Panc1 (cell line): ENCODE results near the gene TMEM150B. TPM values are rescaled to one million over a fixed set of nuclear protein-coding genes. Genes with fewer than 3 reads are reported as not detected.

Experiments used
- ATAC-seq: fragments of 200-7000 bp; cut with Tn5 transposase; 2 replicates; pipeline ENCODE4 v1.9.1; 2020; ENCODE audit warnings: mild to moderate bottlenecking, moderate library complexity
- BruUV-seq: library from RNA; stranded (reverse); fragments of 400-500 nt; replicated peaks from 2 replicates; lab custom pipeline; 2021; lab: Mats Ljungman, UMichigan
- CTCF ChIA-PET: fragments of 300-600 bp; sonication (Branson Sonifier 250); formaldehyde crosslinking; loops from one replicate; lab custom pipeline; 2022; ENCODE audit warnings: antibody characterized with exemption; lab: Charles Lee
- POLR2A ChIA-PET: fragments of 300-600 bp; sonication (Branson Sonifier 250); formaldehyde crosslinking; loops from one replicate; lab custom pipeline; 2022; ENCODE audit warnings: antibody characterized with exemption; lab: Charles Lee
- DNase-seq: peaks from one replicate; pipeline ENCODE4 v3.0.0-alpha.2; 2010; ENCODE audit warnings: low read depth, low spot score
- H3K27ac ChIP-seq: 2 replicates; pipeline ENCODE4 v1.5.1; 2011; ENCODE audit warnings: mild to moderate bottlenecking, low read length, inconsistent platforms
- H3K27me3 ChIP-seq: fragments of 200-500 bp; sonication (Bioruptor generic); 2 replicates; pipeline ENCODE4 v1.6.0; 2014; ENCODE audit warnings: low read length, inconsistent platforms; ENCODE audit not compliant: control insufficient read depth, insufficient read depth
- H3K36me3 ChIP-seq: fragments of 200-500 bp; sonication (Bioruptor generic); 2 replicates; pipeline ENCODE4 v1.5.1; 2014; ENCODE audit warnings: inconsistent platforms, mild to moderate bottlenecking, low read length, moderate library complexity; ENCODE audit not compliant: control insufficient read depth, insufficient read depth
- H3K4me1 ChIP-seq: 2 replicates; pipeline ENCODE4 v1.5.1; 2011; ENCODE audit warnings: inconsistent platforms, mild to moderate bottlenecking, low read length, moderate library complexity; ENCODE audit not compliant: control insufficient read depth, insufficient read depth
- H3K4me3 ChIP-seq, 2 experiments: 2 replicates each; pipeline ENCODE4 v1.5.1; 2011 to 2012; ENCODE audit warnings: low read depth in 2 of 2, low read length in 2 of 2, mild to moderate bottlenecking in 2 of 2, inconsistent platforms in 1 of 2, moderate library complexity in 1 of 2
- H3K9me3 ChIP-seq: fragments of 200-500 bp; sonication (Bioruptor generic); 2 replicates; pipeline ENCODE4 v1.5.1; 2014; ENCODE audit warnings: low read depth, mild to moderate bottlenecking, inconsistent platforms, low read length, moderate library complexity; ENCODE audit not compliant: control insufficient read depth, insufficient read depth
- CTCF ChIP-seq: fragments of 450-650 bp; IDR thresholded peaks from 2 replicates; pipeline ENCODE4 v1.5.1; 2017; ENCODE audit warnings: mild to moderate bottlenecking
- POLR2AphosphoS5 ChIP-seq: IDR thresholded peaks from 2 replicates; pipeline ENCODE4 v1.6.1; 2012; ENCODE audit warnings: mild to moderate bottlenecking, low read depth, low read length, moderate library complexity
- REST ChIP-seq, 2 experiments: IDR thresholded peaks; 2 replicates each; pipeline ENCODE4 v1.6.1; 2011 to 2012; ENCODE audit warnings: low read depth in 2 of 2, control low read depth in 1 of 2, low read length in 1 of 2, mild to moderate bottlenecking in 1 of 2, moderate library complexity in 1 of 2; ENCODE audit not compliant: insufficient read depth in 1 of 2
- SIN3A ChIP-seq: IDR thresholded peaks from 2 replicates; pipeline ENCODE4 v1.6.1; 2012; ENCODE audit warnings: low read depth, mild to moderate bottlenecking, low read length, moderate library complexity, borderline replicate concordance; ENCODE audit not compliant: insufficient read depth
- TCF7L2 ChIP-seq: IDR thresholded peaks from 2 replicates; pipeline ENCODE4 v1.6.1; 2011; ENCODE audit warnings: mild to moderate bottlenecking, low read depth, low read length, inconsistent platforms
- in situ Hi-C: cut with HindIII; loops from 2 replicates; pipeline ENCODE4 v1.10.0; 2016; ENCODE audit warnings: low sequenced_read_pairs, low pct_unique_long_range_greater_than_20kb
- intact Hi-C: fragments of 100-400 bp; cut with micrococcal nuclease; formaldehyde crosslinking; loops from one replicate; pipeline ENCODE4 v1.10.0; 2022; ENCODE audit not compliant: unreplicated experiment
- total RNA-seq: library from RNA; stranded (reverse); gene quantifications from one replicate; pipeline ENCODE4 v1.2.1, GENCODE V29; 2021; ENCODE audit not compliant: unreplicated experiment

Gene TMEM150B
- total RNA-seq, 1 experiment from 2014 or later: not detected

GRCh38 chr19:55285229-55285890 is 39.8 kb downstream of the TMEM150B start:
- ChIA-PET CTCF (no interaction called here), POLR2A (interaction anchor here (0.7 kb wide), 1 partner anchor 78 kb away, joined by 12 read pairs; no protein-coding TSS in a partner anchor)
- H3K9me3 ChIP-seq: no peaks in the 10 kb centered on the region
- no peak for TF ChIP-seq POLR2AphosphoS5
- TF ChIP-seq CTCF: no peak
- no peak for TF ChIP-seq SIN3A
- no peak for TF ChIP-seq TCF7L2
- TF ChIP-seq REST (IDR thresholded peaks at IDR 0.05; ENCODE audit: insufficient read depth in 1 of 2, low read depth in 2 of 2, low read length in 1 of 2): no peak
- peak; percentile 43 for ATAC-seq
- no peaks in the 10 kb centered on the region for H3K36me3 ChIP-seq
- peak overlapping the region in 1 of 2 experiments; percentile 26; a peak in 3 of 4 replicates for H3K4me3 ChIP-seq
- H3K27ac ChIP-seq: no peak overlapping the region
- DNase-seq: no peak
- BruUV-seq: no TSS peak
- peaks cover 19% of the 10 kb centered on the region for H3K4me1 ChIP-seq
- in situ Hi-C loops: no loop called here
- H3K27me3 ChIP-seq: no peaks in the 10 kb centered on the region
- intact Hi-C loops: no loop called here

GRCh38 chr19:55284405-55285058 is 40.6 kb downstream of the TMEM150B start:
- ChIA-PET POLR2A (no interaction called here), CTCF (no interaction called here)
- ATAC-seq (no peak), DNase-seq (no peak)
- intact Hi-C loops (no loop called here), in situ Hi-C loops (no loop called here)
- Histone ChIP-seq H3K9me3 (no peaks in the 10 kb centered on the region), H3K4me1 (peaks cover 19% of the 10 kb centered on the region), H3K36me3 (no peaks in the 10 kb centered on the region), H3K4me3 (peak overlapping the region; percentile 14 to 16; a peak in 3 of 4 replicates), H3K27me3 (no peaks in the 10 kb centered on the region), H3K27ac (no peak overlapping the region)
- BruUV-seq: no TSS peak
- TF ChIP-seq POLR2AphosphoS5 (no peak), TCF7L2 (no peak), SIN3A (no peak), CTCF (no peak), REST (IDR thresholded peaks at IDR 0.05; ENCODE audit: insufficient read depth in 1 of 2, low read depth in 2 of 2, low read length in 1 of 2) (no peak)
